Sigmoid colon (tissue), 4 donors: ENCODE measurements around the gene PTCRA.

Experiments used
- CTCF ChIP-seq, 4 experiments: fragments of 450-650 bp in 3 of 4; fragments of 200-600 bp in 1 of 4; IDR thresholded peaks; one replicate each; pipeline ENCODE4 v1.5.1; 2016 to 2019; ENCODE audit warnings: antibody characterized with exemption in 4 of 4, mild to moderate bottlenecking in 3 of 4, moderate library complexity in 2 of 4
- EP300 ChIP-seq, 4 donors: sonication (generic); formaldehyde crosslinking; IDR thresholded peaks; one replicate each; pipeline ENCODE4 v1.6.1; 2017; ENCODE audit warnings: antibody characterized with exemption in 4 of 4
- POLR2A ChIP-seq, 2 donors: fragments of 450-650 bp; IDR thresholded peaks; one replicate each; pipeline ENCODE4 v1.6.1; 2016; ENCODE audit warnings: antibody characterized with exemption in 2 of 2, mild to moderate bottlenecking in 2 of 2, moderate library complexity in 2 of 2
- POLR2AphosphoS5 ChIP-seq, 4 donors: sonication (generic); formaldehyde crosslinking; IDR thresholded peaks; one replicate each; pipeline ENCODE4 v1.6.1; 2017; ENCODE audit warnings: antibody characterized with exemption in 4 of 4

GRCh38 chr6:42879372-42880239 lies 36.2 kb upstream of the PTCRA start, which contains the start of gene RPL7L1:
- TF ChIP-seq POLR2A (IDR thresholded peaks at IDR 0.05) (peak in 1 of 2 donors; percentile 54), CTCF (IDR thresholded peaks at IDR 0.05) (peak in 1 of 4 experiments; percentile 29), EP300 (IDR thresholded peaks at IDR 0.05) (no peak), POLR2AphosphoS5 (IDR thresholded peaks at IDR 0.05) (peak; percentile 64 to 88 (median 78))
